Glutamatergic neuron (in vitro differentiated cells): ENCODE measurements around the gene SIGLEC1. TPM values are rescaled to one million over a fixed set of nuclear protein-coding genes. Genes with fewer than 3 reads are reported as not detected.

ENCODE experiments used
- DNase-seq: peaks from one replicate; pipeline ENCODE4 v3.0.0; 2022
- H3K27ac Mint-ChIP-seq: one replicate; pipeline ENCODE4 v1.8.0; 2020; ENCODE audit warnings: mild to moderate bottlenecking, mixed read lengths, inconsistent platforms; ENCODE audit not compliant: unreplicated experiment
- H3K27me3 Mint-ChIP-seq: one replicate; pipeline ENCODE4 v1.8.0; 2020; ENCODE audit warnings: mild to moderate bottlenecking, moderate library complexity, mixed read lengths, inconsistent platforms; ENCODE audit not compliant: unreplicated experiment
- H3K36me3 Mint-ChIP-seq: one replicate; pipeline ENCODE4 v1.8.0; 2020; ENCODE audit warnings: mild to moderate bottlenecking, mixed read lengths, inconsistent platforms; ENCODE audit not compliant: unreplicated experiment
- H3K4me1 Mint-ChIP-seq: one replicate; pipeline ENCODE4 v1.8.0; 2020; ENCODE audit warnings: mild to moderate bottlenecking, low read depth, mixed read lengths, inconsistent platforms; ENCODE audit not compliant: unreplicated experiment
- H3K4me3 Mint-ChIP-seq: one replicate; pipeline ENCODE4 v1.8.0; 2020; ENCODE audit warnings: mild to moderate bottlenecking, mixed read lengths, inconsistent platforms; ENCODE audit not compliant: unreplicated experiment
- H3K9me3 Mint-ChIP-seq: one replicate; pipeline ENCODE4 v1.8.0; 2020; ENCODE audit warnings: mild to moderate bottlenecking, moderate library complexity, mixed read lengths, inconsistent platforms; ENCODE audit not compliant: unreplicated experiment
- total RNA-seq: library from RNA; stranded (reverse); fragmentation: NEBNext Ultra II Directional; extraction: Animal tissue kit (Norgen Biotek cat#: 25700); gene quantifications from one replicate; pipeline ENCODE4 v1.2.1, GENCODE V29; 2021; ENCODE audit not compliant: unreplicated experiment
- TF ChIP-seq, protein P1 (sequence below): fragments of 200-600 bp; sonication (generic); IDR thresholded peaks from one replicate; pipeline ENCODE4 v1.5.0; 2021; ENCODE audit not compliant: partially characterized antibody, unreplicated experiment

SIGLEC1 gene
- total RNA-seq, 1 donor from 2014 or later = not detected

DNA sequence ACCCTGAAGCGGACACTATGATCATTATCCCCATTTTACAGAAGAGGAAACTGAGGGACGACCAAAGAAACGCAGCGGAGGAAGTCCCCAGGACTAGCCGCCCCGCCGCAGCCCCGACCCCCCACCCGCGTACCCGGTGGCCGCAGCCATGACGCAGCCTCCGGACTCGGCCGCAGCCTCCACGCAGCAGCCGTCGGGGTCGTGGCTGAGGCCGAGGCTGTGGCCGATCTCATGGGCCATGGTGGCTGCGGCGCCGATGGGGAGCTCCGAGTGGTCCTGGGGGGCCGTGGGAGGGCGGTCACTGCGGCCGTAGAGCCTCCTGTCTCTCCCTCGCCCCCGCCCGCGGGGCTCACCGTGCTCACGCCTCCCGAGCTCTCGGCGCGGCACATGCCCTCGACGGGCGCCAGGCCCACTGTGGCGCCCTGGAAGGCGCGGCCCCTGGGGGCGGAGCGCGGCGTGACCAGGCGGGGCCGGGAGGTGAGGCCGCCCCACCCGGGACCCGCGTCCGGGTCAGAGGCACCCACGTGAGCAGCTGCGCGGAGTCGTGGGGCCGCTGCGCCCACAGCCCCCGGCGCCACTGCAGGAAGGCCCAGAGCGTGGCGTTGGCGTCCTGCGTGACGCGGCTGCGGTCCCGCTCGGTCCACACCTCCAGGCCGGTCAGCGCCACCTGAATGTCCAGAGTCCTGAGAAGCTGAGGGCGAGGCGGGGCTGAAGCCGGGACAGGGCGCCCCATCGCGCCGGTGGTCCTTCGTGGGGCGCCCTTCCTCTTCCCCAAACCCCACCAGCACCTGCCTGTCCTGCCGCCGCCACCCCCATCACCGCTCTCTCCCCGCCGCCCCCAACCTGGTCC is 39.0 kb downstream of the SIGLEC1 start:
- peak overlapping the region; percentile 68 for H3K4me3 Mint-ChIP-seq

DNA sequence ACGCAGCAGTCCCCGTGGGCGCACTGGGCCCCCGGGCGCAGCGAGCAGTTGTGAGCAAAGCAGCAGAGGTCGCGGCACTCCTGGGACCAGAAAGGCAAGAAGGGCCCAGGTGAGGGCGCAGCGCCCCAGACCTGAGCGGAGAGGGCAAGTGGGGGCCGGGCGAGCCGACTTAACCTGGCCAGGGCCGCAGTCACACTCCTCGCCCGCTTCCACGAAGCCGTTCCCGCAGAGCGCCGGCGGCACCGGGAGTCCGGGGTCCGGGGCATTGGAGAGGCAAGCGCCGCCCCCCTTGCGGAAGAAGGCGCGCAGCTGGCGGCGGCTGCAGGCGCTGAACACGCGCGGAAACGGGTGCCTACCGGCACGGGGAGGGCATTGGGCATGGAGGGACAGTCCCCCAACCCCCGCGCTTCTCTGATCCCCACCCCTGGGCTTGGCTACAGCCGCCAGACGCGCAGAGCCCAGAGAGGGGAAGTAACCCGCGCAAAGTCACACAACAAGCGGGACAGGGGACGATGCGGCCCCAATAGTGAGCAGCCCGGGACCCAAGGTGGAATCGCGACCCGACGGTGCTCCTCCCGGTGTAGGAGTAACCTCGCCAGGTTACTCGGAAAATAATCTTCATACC is 39.7 kb downstream of the SIGLEC1 start:
- no peak for DNase-seq
- no peaks in the 10 kb centered on the region for H3K36me3 Mint-ChIP-seq
- peaks cover 24% of the 10 kb centered on the region for H3K27me3 Mint-ChIP-seq
- peaks cover 2% of the 10 kb centered on the region for H3K9me3 Mint-ChIP-seq
- TF ChIP-seq, protein P1, sequence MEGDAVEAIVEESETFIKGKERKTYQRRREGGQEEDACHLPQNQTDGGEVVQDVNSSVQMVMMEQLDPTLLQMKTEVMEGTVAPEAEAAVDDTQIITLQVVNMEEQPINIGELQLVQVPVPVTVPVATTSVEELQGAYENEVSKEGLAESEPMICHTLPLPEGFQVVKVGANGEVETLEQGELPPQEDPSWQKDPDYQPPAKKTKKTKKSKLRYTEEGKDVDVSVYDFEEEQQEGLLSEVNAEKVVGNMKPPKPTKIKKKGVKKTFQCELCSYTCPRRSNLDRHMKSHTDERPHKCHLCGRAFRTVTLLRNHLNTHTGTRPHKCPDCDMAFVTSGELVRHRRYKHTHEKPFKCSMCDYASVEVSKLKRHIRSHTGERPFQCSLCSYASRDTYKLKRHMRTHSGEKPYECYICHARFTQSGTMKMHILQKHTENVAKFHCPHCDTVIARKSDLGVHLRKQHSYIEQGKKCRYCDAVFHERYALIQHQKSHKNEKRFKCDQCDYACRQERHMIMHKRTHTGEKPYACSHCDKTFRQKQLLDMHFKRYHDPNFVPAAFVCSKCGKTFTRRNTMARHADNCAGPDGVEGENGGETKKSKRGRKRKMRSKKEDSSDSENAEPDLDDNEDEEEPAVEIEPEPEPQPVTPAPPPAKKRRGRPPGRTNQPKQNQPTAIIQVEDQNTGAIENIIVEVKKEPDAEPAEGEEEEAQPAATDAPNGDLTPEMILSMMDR = no peak
- peak overlapping the region; percentile 68 for H3K4me3 Mint-ChIP-seq
- H3K4me1 Mint-ChIP-seq = peaks cover 6% of the 10 kb centered on the region
- no peak overlapping the region for H3K27ac Mint-ChIP-seq

More for the DNA sequence above, 39.0 kb downstream of the SIGLEC1 start:
- no peak for DNase-seq
- H3K27ac Mint-ChIP-seq = no peak overlapping the region
- TF ChIP-seq, protein P1 = no peak
- no peaks in the 10 kb centered on the region for H3K36me3 Mint-ChIP-seq
- peaks cover 24% of the 10 kb centered on the region for H3K27me3 Mint-ChIP-seq
- peaks cover 2% of the 10 kb centered on the region for H3K9me3 Mint-ChIP-seq
- H3K4me1 Mint-ChIP-seq = peaks cover 6% of the 10 kb centered on the region

DNA sequence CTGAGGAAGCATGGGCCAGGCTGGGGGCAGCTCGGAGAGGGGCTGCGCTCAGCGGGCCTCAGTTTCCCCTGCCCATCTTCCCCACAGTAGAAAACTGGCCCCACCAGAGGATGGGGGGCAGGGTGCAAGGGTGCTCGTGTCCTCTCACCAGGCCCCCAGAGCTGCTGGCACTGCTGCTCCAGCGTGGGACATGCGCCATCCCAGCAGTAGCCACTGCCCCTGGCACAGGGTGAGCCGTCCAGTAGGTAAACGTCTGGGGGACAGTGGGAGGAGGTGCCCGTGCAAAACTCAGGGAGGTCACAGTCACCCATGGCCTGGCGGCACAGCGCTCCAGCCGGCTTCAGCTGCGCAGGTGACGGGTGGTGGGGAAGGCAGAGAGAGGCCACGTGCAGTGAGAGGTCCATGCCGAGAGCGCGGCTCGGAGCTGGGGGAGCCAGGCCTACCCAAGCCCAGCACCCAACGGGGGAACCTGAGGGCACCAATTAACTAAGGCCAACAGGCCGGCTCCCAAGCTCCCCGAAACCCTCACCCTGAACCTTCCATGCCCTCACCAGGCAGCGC is 40.3 kb downstream of the SIGLEC1 start:
- Mint-ChIP-seq H3K4me3 (no peak overlapping the region), H3K27me3 (peaks cover 27% of the 10 kb centered on the region)

DNA sequence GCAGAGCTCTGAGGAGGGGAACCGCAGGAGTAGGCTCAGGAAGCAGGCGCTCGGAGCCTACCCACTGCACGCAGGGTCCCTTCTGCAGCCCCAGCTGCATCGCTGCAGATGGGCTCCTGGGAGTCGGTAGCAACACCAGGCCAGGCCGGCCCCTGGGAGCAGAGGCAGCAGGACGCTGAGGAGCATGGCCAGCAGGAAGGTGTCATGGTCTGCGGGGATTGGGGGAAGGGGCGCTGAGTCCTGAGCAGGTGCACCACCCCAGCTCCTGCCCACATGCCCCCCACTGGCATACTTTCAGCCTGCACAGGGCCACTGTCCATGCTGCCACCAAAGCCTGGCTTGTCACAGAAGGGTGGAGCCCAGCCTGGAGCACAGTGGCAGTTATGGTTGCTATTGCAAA is 41.5 kb downstream of the SIGLEC1 start:
- Mint-ChIP-seq H3K27ac (no peak overlapping the region), H3K9me3 (peaks cover 2% of the 10 kb centered on the region), H3K36me3 (no peaks in the 10 kb centered on the region), H3K27me3 (peaks cover 28% of the 10 kb centered on the region), H3K4me3 (no peak overlapping the region), H3K4me1 (peaks cover 4% of the 10 kb centered on the region)
- DNase-seq = no peak
- TF ChIP-seq, protein P1 = no peak

More for the DNA sequence above, 40.3 kb downstream of the SIGLEC1 start:
- TF ChIP-seq, protein P1 = no peak
- Mint-ChIP-seq H3K4me1 (peaks cover 6% of the 10 kb centered on the region), H3K9me3 (peaks cover 2% of the 10 kb centered on the region), H3K36me3 (no peaks in the 10 kb centered on the region), H3K27ac (no peak overlapping the region)
- no peak for DNase-seq
